AG04450 (cell line): Measurements from ENCODE around the gene RBFOX2. TPM values are rescaled to one million over a fixed set of nuclear protein-coding genes. Genes with fewer than 3 reads are reported as not detected.
A peak's percentile ranks its signal among the peaks of the same experiment; 100 is the strongest.
"Not testable (repeated sequence)": the region's sequence is repeated elsewhere in the genome, so short reads cannot be mapped to it uniquely, and the experiment has no call there.

Experiments used
- CTCF ChIA-PET: fragments of 300-600, 350-600 bp; formaldehyde crosslinking; extraction: SDS; loops from one replicate; lab custom pipeline; 2022; ENCODE audit warnings: antibody characterized with exemption, inconsistent platforms; lab: Charles Lee
- POLR2A ChIA-PET: fragments of 350-600 bp; formaldehyde crosslinking; extraction: SDS; loops from one replicate; lab custom pipeline; 2021; ENCODE audit warnings: antibody characterized with exemption, inconsistent platforms; lab: Yijun Ruan, JAX
- DNase-seq: peaks from one replicate; pipeline ENCODE4 v3.0.0-alpha.2; 2011; ENCODE audit warnings: low read depth, low spot score
- H3K27ac ChIP-seq: one replicate; pipeline ENCODE4 v1.5.1; 2012; ENCODE audit warnings: low read depth, low read length, control low read depth
- H3K27me3 ChIP-seq: one replicate; pipeline ENCODE4 v1.6.0; 2012; ENCODE audit warnings: low read length; ENCODE audit not compliant: control insufficient read depth, insufficient read depth
- H3K4me3 ChIP-seq: 2 replicates; pipeline ENCODE4 v1.5.1; 2011; ENCODE audit warnings: mild to moderate bottlenecking, low read depth, low read length, control low read depth
- H3K9me3 ChIP-seq: 2 replicates; pipeline ENCODE4 v1.5.1; 2012; ENCODE audit warnings: low read length; ENCODE audit not compliant: control insufficient read depth, insufficient read depth
- polyA plus RNA-seq: library from polyadenylated mRNA; depleted of rRNA; stranded (reverse); fragments of >200 nt; gene quantifications from 2 replicates; pipeline ENCODE4 v1.2.3, GENCODE V29; 2011
- TF ChIP-seq, protein P1 (sequence below): IDR thresholded peaks from 2 replicates; pipeline ENCODE4 v1.5.1; 2011; ENCODE audit warnings: low read depth, low read length, control low read depth, inconsistent platforms

Gene RBFOX2
- polyA plus RNA-seq, 1 experiment: 288 TPM

GRCh38 chr22:35739076-35739930, 289.3 kb downstream of the RBFOX2 start:
- Histone ChIP-seq H3K27me3 (no peaks in the 10 kb centered on the region), H3K9me3 (no peaks in the 10 kb centered on the region), H3K27ac (no peak overlapping the region), H3K4me3 (no peak overlapping the region)
- TF ChIP-seq, protein P1, sequence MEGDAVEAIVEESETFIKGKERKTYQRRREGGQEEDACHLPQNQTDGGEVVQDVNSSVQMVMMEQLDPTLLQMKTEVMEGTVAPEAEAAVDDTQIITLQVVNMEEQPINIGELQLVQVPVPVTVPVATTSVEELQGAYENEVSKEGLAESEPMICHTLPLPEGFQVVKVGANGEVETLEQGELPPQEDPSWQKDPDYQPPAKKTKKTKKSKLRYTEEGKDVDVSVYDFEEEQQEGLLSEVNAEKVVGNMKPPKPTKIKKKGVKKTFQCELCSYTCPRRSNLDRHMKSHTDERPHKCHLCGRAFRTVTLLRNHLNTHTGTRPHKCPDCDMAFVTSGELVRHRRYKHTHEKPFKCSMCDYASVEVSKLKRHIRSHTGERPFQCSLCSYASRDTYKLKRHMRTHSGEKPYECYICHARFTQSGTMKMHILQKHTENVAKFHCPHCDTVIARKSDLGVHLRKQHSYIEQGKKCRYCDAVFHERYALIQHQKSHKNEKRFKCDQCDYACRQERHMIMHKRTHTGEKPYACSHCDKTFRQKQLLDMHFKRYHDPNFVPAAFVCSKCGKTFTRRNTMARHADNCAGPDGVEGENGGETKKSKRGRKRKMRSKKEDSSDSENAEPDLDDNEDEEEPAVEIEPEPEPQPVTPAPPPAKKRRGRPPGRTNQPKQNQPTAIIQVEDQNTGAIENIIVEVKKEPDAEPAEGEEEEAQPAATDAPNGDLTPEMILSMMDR: peak; percentile 32; the same call in 1 of the 2 replicates
- POLR2A ChIA-PET: no interaction called here
- CTCF ChIA-PET: interaction anchor here (1.2 kb wide), 1 partner anchor 55 kb away, joined by 4 read pairs; no protein-coding TSS in a partner anchor
- no peak for DNase-seq

- DNase-seq, CTCF ChIA-PET, H3K27me3 ChIP-seq, POLR2A ChIA-PET, H3K9me3 ChIP-seq, H3K27ac ChIP-seq, H3K4me3 ChIP-seq: not testable (repeated sequence)
Observed at GRCh38 chr22:35737886-35738285, 290.7 kb downstream of the RBFOX2 start.

- H3K4me3 ChIP-seq: no peak overlapping the region
- no peaks in the 10 kb centered on the region for H3K27me3 ChIP-seq
- H3K9me3 ChIP-seq: no peaks in the 10 kb centered on the region
- DNase-seq: no peak
- POLR2A ChIA-PET: interaction anchor here (0.6 kb wide), 1 partner anchor 47 kb away, joined by 4 read pairs; no protein-coding TSS in a partner anchor
- no peak overlapping the region for H3K27ac ChIP-seq
- TF ChIP-seq, protein P1: no peak
- CTCF ChIA-PET: no interaction called here
Observed at GRCh38 chr22:35736701-35737100, 291.9 kb downstream of the RBFOX2 start.

DNA sequence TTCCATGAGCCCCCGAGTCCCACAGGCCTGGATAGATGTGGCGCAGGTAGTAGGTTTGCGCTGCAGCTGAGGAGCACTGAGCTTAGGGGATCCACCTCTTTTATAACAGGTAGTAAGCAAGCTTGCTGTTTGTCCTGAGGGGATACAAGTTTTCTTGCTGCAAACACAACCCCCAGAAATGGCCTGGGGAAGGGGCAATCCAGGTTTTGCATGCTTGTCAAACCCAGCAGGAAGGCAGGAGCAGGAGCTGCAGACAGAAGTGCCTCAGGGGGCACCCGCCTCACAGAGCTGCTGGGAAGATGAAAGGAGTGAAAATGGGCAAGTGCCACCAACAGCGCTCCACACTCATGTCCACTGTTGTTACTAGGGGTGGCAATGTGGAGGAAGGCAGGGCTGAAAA, 292.5 kb downstream of the RBFOX2 start:
- ChIA-PET POLR2A (no interaction called here), CTCF (no interaction called here)
- DNase-seq: no peak
- Histone ChIP-seq H3K4me3 (no peak overlapping the region), H3K27ac (no peak overlapping the region), H3K9me3 (no peaks in the 10 kb centered on the region), H3K27me3 (no peaks in the 10 kb centered on the region)
- TF ChIP-seq, protein P1: no peak

GRCh38 chr22:35735542-35735941, 293.1 kb downstream of the RBFOX2 start:
- Histone ChIP-seq H3K27ac (no peak overlapping the region), H3K4me3 (no peak overlapping the region), H3K27me3 (no peaks in the 10 kb centered on the region), H3K9me3 (no peaks in the 10 kb centered on the region)
- TF ChIP-seq, protein P1: no peak
- DNase-seq: no peak
- ChIA-PET CTCF (no interaction called here), POLR2A (no interaction called here)
